WI38 (cell line): Measurements from ENCODE around the gene SPACA5.
"Not testable (repeated sequence)": the region's sequence is repeated elsewhere in the genome, so short reads cannot be mapped to it uniquely, and the experiment has no call there.

ENCODE experiments used
- H3K4me3 ChIP-seq: 2 replicates; pipeline ENCODE4 v1.5.1; 2011; ENCODE audit warnings: low read depth, mild to moderate bottlenecking, control low read depth, low read length
- TF ChIP-seq, protein P1 (sequence below): IDR thresholded peaks from 2 replicates; pipeline ENCODE4 v1.5.1; 2012; ENCODE audit warnings: low read depth, mild to moderate bottlenecking, control low read depth, low read length

The SPACA5 gene

DNA sequence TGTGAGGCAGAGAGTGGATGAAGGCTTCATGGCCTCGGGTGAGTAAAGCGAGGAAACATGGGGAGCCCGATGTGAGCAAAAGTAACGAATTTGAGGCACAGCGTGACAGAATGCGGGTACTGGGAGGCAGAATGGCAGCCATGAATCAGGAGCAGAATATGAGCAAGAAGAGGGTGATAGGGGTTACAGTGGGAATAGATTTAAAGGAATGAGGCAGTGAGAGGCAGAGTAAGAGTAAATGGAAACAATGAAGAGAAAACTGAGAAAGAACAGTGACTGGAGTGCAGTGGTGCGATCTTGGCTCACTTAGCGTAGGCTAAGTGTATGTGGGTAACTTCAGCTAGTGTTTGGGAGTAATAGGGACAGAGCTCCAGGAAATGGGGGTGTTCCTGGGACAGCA lies at the start of gene SPACA5:
Gene SPACA5 (plus strand): TSS at position 301 of the 400 bp plus-strand sequence. CDS start 815 bp downstream, outside the sequence.
- not testable (repeated sequence) for H3K4me3 ChIP-seq

- H3K4me3 ChIP-seq, result not testable (repeated sequence)
Observed at GRCh38 chrX:47958206-47958605, 48.6 kb upstream of the SPACA5 start.

DNA sequence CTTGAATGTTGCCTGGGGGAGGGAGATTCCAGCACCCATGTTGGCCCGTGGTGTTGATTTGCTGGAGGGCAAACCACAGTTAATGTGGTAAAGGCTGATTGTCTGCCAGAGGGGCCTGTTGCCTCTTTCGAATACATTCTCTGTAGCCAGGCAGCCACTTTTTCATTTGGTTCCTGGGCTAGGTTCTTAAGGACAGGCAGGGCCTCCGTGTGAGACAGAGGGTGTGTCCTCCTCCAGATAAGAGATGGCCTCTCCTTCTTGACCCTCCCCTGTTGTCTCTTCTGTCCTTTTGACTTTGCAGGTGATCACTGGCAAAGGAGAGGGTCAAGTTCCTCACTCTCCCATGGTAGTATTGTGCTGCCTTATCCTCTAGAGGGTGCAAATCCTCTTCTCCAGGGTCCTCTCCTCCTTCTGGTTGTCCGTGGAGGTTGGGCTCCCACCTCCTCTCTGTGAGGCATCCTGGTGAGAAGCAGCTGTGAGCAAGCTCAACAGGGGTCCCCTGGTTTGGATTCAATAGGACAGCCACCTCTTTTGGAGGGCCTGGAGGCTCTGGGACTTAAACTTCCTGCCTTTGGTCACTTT lies 47.9 kb upstream of the SPACA5 start:
- no peak overlapping the region for H3K4me3 ChIP-seq
- TF ChIP-seq, protein P1, sequence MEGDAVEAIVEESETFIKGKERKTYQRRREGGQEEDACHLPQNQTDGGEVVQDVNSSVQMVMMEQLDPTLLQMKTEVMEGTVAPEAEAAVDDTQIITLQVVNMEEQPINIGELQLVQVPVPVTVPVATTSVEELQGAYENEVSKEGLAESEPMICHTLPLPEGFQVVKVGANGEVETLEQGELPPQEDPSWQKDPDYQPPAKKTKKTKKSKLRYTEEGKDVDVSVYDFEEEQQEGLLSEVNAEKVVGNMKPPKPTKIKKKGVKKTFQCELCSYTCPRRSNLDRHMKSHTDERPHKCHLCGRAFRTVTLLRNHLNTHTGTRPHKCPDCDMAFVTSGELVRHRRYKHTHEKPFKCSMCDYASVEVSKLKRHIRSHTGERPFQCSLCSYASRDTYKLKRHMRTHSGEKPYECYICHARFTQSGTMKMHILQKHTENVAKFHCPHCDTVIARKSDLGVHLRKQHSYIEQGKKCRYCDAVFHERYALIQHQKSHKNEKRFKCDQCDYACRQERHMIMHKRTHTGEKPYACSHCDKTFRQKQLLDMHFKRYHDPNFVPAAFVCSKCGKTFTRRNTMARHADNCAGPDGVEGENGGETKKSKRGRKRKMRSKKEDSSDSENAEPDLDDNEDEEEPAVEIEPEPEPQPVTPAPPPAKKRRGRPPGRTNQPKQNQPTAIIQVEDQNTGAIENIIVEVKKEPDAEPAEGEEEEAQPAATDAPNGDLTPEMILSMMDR, result no peak

DNA sequence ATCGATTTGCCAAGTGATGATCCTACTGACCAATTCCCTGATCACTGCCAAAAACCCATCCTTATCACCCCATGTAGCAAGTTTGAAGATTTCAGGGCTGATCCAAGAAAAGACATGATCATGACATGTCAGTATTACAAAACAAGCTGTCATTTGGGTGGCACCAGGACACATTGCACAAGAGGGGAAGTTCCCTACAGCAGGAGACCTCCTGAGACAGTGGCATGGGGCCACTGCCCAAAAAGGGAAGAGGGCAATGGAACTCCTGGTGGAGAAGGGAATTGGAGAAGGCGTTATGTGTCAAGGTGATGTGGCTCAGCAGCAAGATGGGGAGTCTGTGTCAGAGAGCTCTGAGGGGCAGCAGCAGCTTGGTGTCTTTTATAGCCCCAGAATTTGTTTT lies 46.4 kb upstream of the SPACA5 start:
- TF ChIP-seq, protein P1, result no peak
- no peak overlapping the region for H3K4me3 ChIP-seq

DNA sequence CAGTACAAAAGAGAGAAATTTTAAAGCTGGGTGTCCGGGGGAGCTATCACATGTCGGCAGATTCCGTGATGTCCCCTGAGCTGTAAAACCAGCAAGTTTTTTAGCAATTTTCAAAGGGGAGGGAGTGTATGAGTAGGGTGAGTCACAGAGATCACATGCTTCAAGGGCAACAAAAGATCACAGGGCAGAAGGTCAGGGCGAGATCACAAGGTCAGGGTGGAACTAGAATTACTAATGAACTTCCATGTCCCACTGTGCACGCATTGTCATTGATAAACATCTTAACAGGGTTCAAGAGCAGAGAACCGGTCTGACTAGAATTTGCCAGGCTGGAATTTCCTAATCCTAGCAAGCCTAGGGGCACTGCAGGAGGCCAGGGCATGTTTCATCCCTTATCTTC lies 45.0 kb upstream of the SPACA5 start:
- not testable (repeated sequence) for H3K4me3 ChIP-seq

- H3K4me3 ChIP-seq, result not testable (repeated sequence)
Observed at GRCh38 chrX:47965526-47965925, 41.3 kb upstream of the SPACA5 start.

GRCh38 chrX:47973235-47973634 lies 33.6 kb upstream of the SPACA5 start:
- TF ChIP-seq, protein P1, result no peak
- H3K4me3 ChIP-seq, result no peak overlapping the region

- TF ChIP-seq, protein P1, result no peak
- H3K4me3 ChIP-seq, result no peak overlapping the region
Observed at GRCh38 chrX:47976254-47977151, 30.3 kb upstream of the SPACA5 start.

- TF ChIP-seq, protein P1, result no peak
- no peak overlapping the region for H3K4me3 ChIP-seq
Observed at GRCh38 chrX:47991263-47992094, 15.3 kb upstream of the SPACA5 start.
